GM10847 (cell line): Measurements from ENCODE around the gene MAGI1.

Experiments
- POLR2A ChIP-seq: IDR thresholded peaks from 2 replicates; pipeline ENCODE4 v1.6.1; 2011; ENCODE audit not compliant: insufficient read length; ENCODE audit errors: extremely low read depth

The MAGI1 gene

DNA sequence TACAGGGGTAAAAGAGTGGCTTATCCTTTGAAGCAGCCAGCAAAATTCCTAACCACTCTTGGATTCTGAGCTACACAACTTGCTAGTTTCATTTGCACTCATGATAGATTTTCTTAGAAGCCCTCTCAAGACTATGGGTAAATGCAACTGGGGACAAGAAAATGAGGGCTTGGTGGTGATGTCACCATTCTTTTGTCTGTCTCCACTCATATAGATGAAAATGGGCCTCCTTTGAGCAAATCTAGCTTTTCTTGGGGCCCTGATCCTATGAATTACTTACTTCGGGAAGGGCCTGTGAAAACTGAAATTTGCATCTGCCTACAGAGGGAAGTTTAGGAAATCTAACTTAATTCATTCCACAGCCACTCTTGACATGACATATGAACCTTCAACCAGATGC, 486.3 kb downstream of the MAGI1 start:
- TF ChIP-seq POLR2A = no peak

- TF ChIP-seq POLR2A = no peak
Measured at GRCh38 chr3:65551945-65552344, 486.8 kb downstream of the MAGI1 start.

GRCh38 chr3:65550137-65550536, 488.6 kb downstream of the MAGI1 start:
- TF ChIP-seq POLR2A = no peak

DNA sequence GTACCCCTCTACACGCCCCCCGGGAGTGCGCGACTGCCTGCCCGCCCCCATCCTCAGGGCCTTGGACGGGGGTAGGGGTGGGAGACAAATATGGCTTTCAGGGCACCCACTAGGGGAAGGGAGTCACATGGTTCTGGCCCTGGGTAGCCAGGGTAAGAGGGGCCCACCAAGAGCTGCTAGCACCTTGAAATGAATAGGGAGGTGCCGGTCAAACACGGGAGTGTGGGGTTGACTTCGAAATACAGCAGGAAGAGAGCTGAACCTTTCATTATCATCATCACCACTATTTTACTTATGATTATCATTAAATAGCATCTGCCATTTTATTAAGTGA, 489.1 kb downstream of the MAGI1 start:
- no peak for TF ChIP-seq POLR2A

- no peak for TF ChIP-seq POLR2A
Measured at GRCh38 chr3:65548848-65549625, 489.7 kb downstream of the MAGI1 start.

DNA sequence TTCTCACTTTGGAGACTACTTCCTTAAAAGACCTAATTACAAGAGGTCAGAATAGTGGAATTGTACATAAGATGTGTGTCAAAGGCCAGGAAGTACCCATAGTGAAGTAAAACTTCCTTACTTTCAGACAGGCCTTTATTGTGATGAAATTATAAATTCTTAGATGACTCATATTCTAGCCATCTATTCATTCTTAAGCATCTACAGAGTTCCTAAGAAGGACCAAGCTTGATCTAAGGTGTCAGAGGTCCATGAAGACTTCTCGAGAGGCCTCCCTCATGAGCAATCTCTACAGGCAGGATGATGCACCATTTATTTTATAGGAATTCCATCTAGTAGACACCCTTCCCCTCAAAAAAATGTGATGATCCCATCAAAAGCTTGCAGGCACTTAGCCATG, 493.3 kb downstream of the MAGI1 start:
- TF ChIP-seq POLR2A = no peak

- TF ChIP-seq POLR2A = no peak
Measured at GRCh38 chr3:65540666-65541065, 498.1 kb downstream of the MAGI1 start.

GRCh38 chr3:65539616-65540015, 499.1 kb downstream of the MAGI1 start:
- TF ChIP-seq POLR2A = no peak

DNA sequence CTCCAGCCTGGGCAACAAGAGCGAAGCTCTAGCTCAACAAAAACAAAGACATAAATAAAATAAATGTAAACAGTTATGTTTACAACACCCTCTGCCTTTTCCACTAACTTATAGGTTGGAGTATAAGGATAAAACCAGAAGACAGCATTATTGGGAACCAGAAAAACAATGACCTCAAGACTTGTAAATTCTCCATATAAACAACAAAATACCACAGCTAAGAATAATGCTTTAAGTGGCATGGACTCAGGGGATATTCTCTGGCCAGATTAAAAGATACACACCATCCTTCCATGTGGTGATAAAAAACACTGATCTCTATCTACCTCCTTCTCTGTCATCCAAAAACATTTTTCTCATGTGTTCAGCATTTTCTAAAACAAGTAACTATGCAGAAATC, 500.6 kb downstream of the MAGI1 start:
- no peak for TF ChIP-seq POLR2A

DNA sequence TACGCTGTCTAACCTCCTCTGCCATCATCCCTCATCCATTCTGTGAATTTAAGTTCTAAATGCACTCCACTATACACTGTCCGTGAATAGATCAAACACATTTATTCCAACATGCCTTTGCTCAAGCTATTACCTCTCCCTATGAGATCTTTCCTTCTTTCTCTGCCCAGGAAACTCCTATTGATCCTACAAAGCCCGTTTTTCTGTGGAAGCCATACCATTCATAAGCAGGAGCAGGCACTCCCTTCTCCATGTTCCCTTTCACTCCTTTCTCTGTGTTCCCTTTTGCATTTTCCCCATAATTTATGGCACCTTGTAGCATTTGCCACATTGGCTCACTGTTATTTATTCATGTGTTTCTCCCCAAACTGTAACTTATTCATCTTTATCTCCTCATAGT, 501.6 kb downstream of the MAGI1 start:
- TF ChIP-seq POLR2A = no peak

- no peak for TF ChIP-seq POLR2A
Measured at GRCh38 chr3:65535260-65535659, 503.5 kb downstream of the MAGI1 start.

GRCh38 chr3:65534805-65535204, 503.9 kb downstream of the MAGI1 start:
- no peak for TF ChIP-seq POLR2A

DNA sequence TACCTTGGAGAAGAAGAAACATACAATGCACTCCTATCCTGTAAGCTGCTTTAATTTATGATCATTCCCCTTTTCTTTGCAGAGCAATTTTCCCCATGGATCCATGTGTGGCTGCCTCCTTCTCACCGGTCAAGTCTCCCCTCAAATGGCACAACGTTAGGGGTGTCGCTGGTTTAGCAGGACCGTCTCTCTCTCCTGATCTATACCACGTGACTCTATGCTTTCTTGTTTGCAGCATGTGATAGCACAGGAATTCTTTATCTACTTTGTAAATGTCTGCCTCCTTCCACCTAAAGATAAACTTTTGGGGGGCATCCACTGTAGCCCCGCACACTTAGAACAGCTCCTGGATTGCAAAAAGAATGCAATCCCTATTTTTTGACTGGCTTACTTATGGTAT, 506.0 kb downstream of the MAGI1 start:
- no peak for TF ChIP-seq POLR2A

DNA sequence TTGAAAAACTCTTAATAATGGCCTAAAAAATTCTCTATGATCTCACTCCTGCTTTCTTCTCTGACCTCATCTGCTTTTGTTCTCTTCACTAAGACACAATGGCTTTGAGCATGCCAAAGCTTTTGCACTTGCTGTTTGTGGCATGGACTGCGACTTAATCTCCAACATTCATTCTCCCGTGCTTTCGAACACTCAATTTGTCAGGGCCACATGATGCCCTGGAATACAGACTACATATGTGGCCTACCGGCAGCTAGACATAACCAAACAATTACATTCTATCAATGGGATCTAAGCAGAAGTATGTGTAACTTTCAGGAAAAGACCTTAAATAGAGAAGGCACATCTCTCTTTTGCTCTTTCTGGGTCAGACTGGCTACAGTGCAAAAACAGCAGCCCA, 506.5 kb downstream of the MAGI1 start:
- TF ChIP-seq POLR2A = no peak

- no peak for TF ChIP-seq POLR2A
Measured at GRCh38 chr3:65531499-65531898, 507.2 kb downstream of the MAGI1 start.

- no peak for TF ChIP-seq POLR2A
Measured at GRCh38 chr3:65526656-65527055, 512.1 kb downstream of the MAGI1 start.

GRCh38 chr3:65524584-65524983, 514.1 kb downstream of the MAGI1 start:
- no peak for TF ChIP-seq POLR2A
